ENCODE measurements around the gene GFOD1. TPM values are rescaled to one million over a fixed set of nuclear protein-coding genes. Genes with fewer than 3 reads are reported as not detected.

GFOD1 gene
- total and polyA plus RNA-seq, 10 of the 15 experiments (the other 5 are each of a cell fraction or from before 2014, with no cell fraction given) = 6.5 to 41.4 (median 16.0) TPM

DNA sequence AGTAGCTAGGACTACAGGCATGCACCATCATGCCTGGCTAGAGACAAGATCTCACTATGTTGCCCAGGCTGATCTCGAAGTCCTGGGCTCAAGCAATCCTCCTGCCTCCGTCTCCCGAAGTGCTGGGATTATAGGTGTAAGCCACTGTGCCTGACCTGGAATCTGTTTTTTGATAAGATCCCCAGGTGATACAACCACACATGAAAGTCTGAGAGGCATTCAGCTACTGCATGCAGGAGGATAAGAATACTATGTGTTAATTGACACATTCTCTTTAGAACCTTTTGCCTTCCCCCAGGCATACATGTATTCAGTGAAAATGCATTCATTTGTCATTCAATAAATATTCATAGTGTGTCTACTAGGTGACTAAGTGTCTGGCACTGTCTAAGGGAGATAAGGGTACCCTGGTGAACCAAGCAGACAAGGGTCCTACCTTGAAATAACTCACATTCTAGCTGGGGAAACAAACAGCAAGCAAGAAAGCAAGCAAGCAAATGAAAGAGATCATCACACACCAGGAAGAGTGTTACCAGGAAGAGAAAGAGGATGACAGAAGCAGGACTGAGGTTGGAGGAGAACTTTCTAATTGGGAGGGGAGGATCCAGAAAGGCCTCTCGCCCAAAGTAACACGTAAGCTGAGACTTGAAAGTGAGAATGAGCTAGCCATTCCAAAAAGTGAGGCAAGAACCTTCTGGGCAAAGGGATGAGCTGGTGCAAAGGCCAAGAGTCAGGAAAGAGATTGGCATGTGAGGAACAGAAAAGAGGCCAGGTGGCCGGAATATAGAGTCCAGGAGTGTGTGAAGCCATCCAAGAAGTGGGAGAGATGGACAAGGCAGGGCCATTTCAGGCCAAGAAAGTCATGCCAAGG is 6.5 kb downstream of the GFOD1 start:
- H3K4me3 ChIP-seq = peak overlapping the region; percentile 33; the same call in 1 of the 2 replicates
- H3K4me2 ChIP-seq (ENCODE audit: control insufficient read depth, insufficient read depth) = peak overlapping the region; percentile 58
- no peaks in the 10 kb centered on the region for H4K20me1 ChIP-seq (ENCODE audit: control insufficient read depth, insufficient read depth)
- ChIA-PET CTCF (interaction anchor here (0.8 to 5.5 kb wide), 6 partner anchors 24 to 94 kb away, joined by 3 to 30 read pairs (median 4); partner anchors contain the start of gene SIRT5), RAD21 (ENCODE audit: unreplicated experiment) (interaction anchor here (1.0 to 11.8 kb wide), 9 partner anchors 18 to 124 kb away, joined by 3 to 193 read pairs (median 7); no protein-coding TSS in a partner anchor), POLR2A (interaction anchor here (0.7 to 3.9 kb wide), 10 partner anchors 10 to 144 kb away, joined by 3 to 24 read pairs (median 6); no protein-coding TSS in a partner anchor), SMC1A (ENCODE audit: uncharacterized antibody, unreplicated experiment) (interaction anchor here (0.9 to 10.5 kb wide), 13 partner anchors 11 to 145 kb away, joined by 3 to 181 read pairs (median 5); partner anchors contain the start of gene SIRT5)
- H3K9me3 ChIP-seq (replicated peaks; ENCODE audit: control insufficient read depth, insufficient read depth, low read length) = peaks cover 4% of the 10 kb centered on the region; the same call in 2 of the 3 replicates
- H3K27ac ChIP-seq (ENCODE audit: control insufficient read depth, insufficient read depth) = peak overlapping the region; percentile 49
- DNase-seq (ENCODE audit: low read depth, low spot score) (no peak), ATAC-seq (peak; percentile 2; the same call in 2 of the 3 replicates), FAIRE-seq (peak; percentile 62)
- peaks cover 9 to 22% of the 10 kb centered on the region in 2 experiments for H3K36me3 ChIP-seq (ENCODE audit: control insufficient read depth in 2 of 2, insufficient read depth in 2 of 2, low read length in 1 of 2)
- no peaks in the 10 kb centered on the region for H3K27me3 ChIP-seq (replicated peaks in 1 of 2; ENCODE audit: control insufficient read depth in 2 of 2, insufficient read depth in 2 of 2, low read length in 1 of 2)
- H2AFZ ChIP-seq (ENCODE audit: control insufficient read depth, low read depth, low read length) = no peak overlapping the region
- no peak overlapping the region; the same call in 1 of the 2 replicates for H3K9ac ChIP-seq (ENCODE audit: control insufficient read depth, insufficient read depth, low read length)
- no peak for TF ChIP-seq ESRRA (IDR thresholded peaks at IDR 0.05; ENCODE audit: low read length)
- TF ChIP-seq RAD51 (IDR thresholded peaks at IDR 0.05) = no peak
- no peak for TF ChIP-seq CHD1 (IDR thresholded peaks at IDR 0.05; ENCODE audit: low read depth, low read length)
- TF ChIP-seq BHLHE40 (IDR thresholded peaks at IDR 0.05; ENCODE audit: borderline replicate concordance in 1 of 2, low read depth in 2 of 2, low read length in 1 of 2) = no peak
- no peak for TF ChIP-seq EP300 (IDR thresholded peaks at IDR 0.05; ENCODE audit: borderline replicate concordance in 1 of 2, control insufficient read depth in 1 of 2, low read depth in 2 of 2, low read length in 2 of 2)
- no peak for TF ChIP-seq CEBPB (IDR thresholded peaks at IDR 0.05; ENCODE audit: borderline replicate concordance in 1 of 2, low read depth in 2 of 2, low read length in 2 of 2)
- TF ChIP-seq PAX5 (IDR thresholded peaks at IDR 0.05; ENCODE audit: borderline replicate concordance, low read depth, low read length) = no peak
- no peak for TF ChIP-seq CREB1 (IDR thresholded peaks at IDR 0.05; ENCODE audit: low read depth)
- no peak for TF ChIP-seq JUNB (IDR thresholded peaks at IDR 0.05)
- TF ChIP-seq ZNF274 (IDR thresholded peaks at IDR 0.05; ENCODE audit: insufficient read depth, insufficient read length) = no peak
- TF ChIP-seq PAX8 (IDR thresholded peaks at IDR 0.05) = no peak
- TF ChIP-seq KAT2A (conservative IDR thresholded peaks at IDR 0.05; ENCODE audit: control insufficient read depth, low read depth, low read length) = no peak
- no peak for TF ChIP-seq MYC (IDR thresholded peaks at IDR 0.05; ENCODE audit: insufficient read depth, insufficient read length, insufficient replicate concordance, low read length, severe bottlenecking)
- TF ChIP-seq FOXM1 (IDR thresholded peaks at IDR 0.05; ENCODE audit: low read depth, low read length) = no peak
- TF ChIP-seq TAF1 (IDR thresholded peaks at IDR 0.05; ENCODE audit: borderline replicate concordance, low read depth, low read length) = no peak
- no peak for TF ChIP-seq POLR2AphosphoS5 (IDR thresholded peaks at IDR 0.05; ENCODE audit: low read length)
- TF ChIP-seq ZBED1 (IDR thresholded peaks at IDR 0.05; ENCODE audit: borderline replicate concordance) = no peak
- TF ChIP-seq JUND (IDR thresholded peaks at IDR 0.05; ENCODE audit: low read depth, low read length) = no peak
- BruUV-seq (replicated peaks) = no TSS peak
- intact Hi-C loops (cut with micrococcal nuclease; ENCODE audit: unreplicated experiment) = no loop called here
- H3K4me1 ChIP-seq (ENCODE audit: control insufficient read depth, insufficient read depth, low read length) = peaks cover 43% of the 10 kb centered on the region
- H3K79me2 ChIP-seq (ENCODE audit: control insufficient read depth, insufficient read depth, low read length) = peaks cover 89% of the 10 kb centered on the region
- in situ Hi-C loops (cut with MboI) = no loop called here
- 81% methylated on average over 6 of the region's 6 CpGs for WGBS (ENCODE audit: insufficient coverage, insufficient replicate concordance, low lambda C conversion rate, missing lambda C conversion rate)

Measured in GM12878 (cell line).